ENCODE measurements around the gene OASL.

Gene OASL

GRCh38 chr12:121001841-121002483 lies 37.1 kb downstream of the OASL start:
- no peak for TF ChIP-seq CTCF (conservative IDR thresholded peaks at IDR 0.05; ENCODE audit: low read length)
- no peak overlapping the region for H3K4me3 ChIP-seq (ENCODE audit: low read length)
- no peak for DNase-seq (ENCODE audit: low read depth)

- DNase-seq (ENCODE audit: low read depth): no peak
- TF ChIP-seq CTCF (conservative IDR thresholded peaks at IDR 0.05; ENCODE audit: low read length): no peak
These were observed 38.0 kb downstream of the OASL start for GRCh38 chr12:121001060-121001459.

GRCh38 chr12:121000530-121000929 lies 38.5 kb downstream of the OASL start:
- H3K4me3 ChIP-seq (ENCODE audit: low read length): no peak overlapping the region
- no peak for TF ChIP-seq CTCF (conservative IDR thresholded peaks at IDR 0.05; ENCODE audit: low read length)
- DNase-seq (ENCODE audit: low read depth): no peak

More at GRCh38 chr12:121001060-121001459, 38.0 kb downstream of the OASL start:
- no peak overlapping the region for H3K4me3 ChIP-seq (ENCODE audit: low read length)

GRCh38 chr12:120999191-121000120 lies 39.6 kb downstream of the OASL start:
- peak; percentile 56 for DNase-seq (ENCODE audit: low read depth)
- no peak for TF ChIP-seq CTCF (conservative IDR thresholded peaks at IDR 0.05; ENCODE audit: low read length)
- no peak overlapping the region for H3K4me3 ChIP-seq (ENCODE audit: low read length)

- no peak for TF ChIP-seq CTCF (conservative IDR thresholded peaks at IDR 0.05; ENCODE audit: low read length)
- no peak overlapping the region for H3K4me3 ChIP-seq (ENCODE audit: low read length)
- peak; percentile 9 for DNase-seq (ENCODE audit: low read depth)
These were observed 40.6 kb downstream of the OASL start for GRCh38 chr12:120998435-120998834.

GRCh38 chr12:120997448-120997847 lies 41.6 kb downstream of the OASL start:
- TF ChIP-seq CTCF (conservative IDR thresholded peaks at IDR 0.05; ENCODE audit: low read length): no peak
- no peak for DNase-seq (ENCODE audit: low read depth)

More at GRCh38 chr12:120997448-120997847, 41.6 kb downstream of the OASL start:
- no peak overlapping the region for H3K4me3 ChIP-seq (ENCODE audit: low read length)
